ENCODE data around the gene NRF1. TPM values are rescaled to one million over a fixed set of nuclear protein-coding genes. Genes with fewer than 3 reads are reported as not detected.

NRF1 gene
- polyA plus RNA-seq, 2 of the 4 experiments (the other 2 are of a cell fraction) = 11.2 to 18.5 TPM

- TF ChIP-seq REST (IDR thresholded peaks at IDR 0.05) (no peak), CBX8 (IDR thresholded peaks at IDR 0.05) (no peak), TFCP2L1 (CRISPR knock-in tag; IDR thresholded peaks at IDR 0.05) (no peak), ZSCAN20 (CRISPR knock-in tag; IDR thresholded peaks at IDR 0.05) (no peak), HOXB5 (CRISPR knock-in tag; IDR thresholded peaks at IDR 0.05) (no peak), RCOR1 (IDR thresholded peaks at IDR 0.05; ENCODE audit: low read depth, low read length) (no peak), HDAC2 (IDR thresholded peaks at IDR 0.05) (no peak), JUN (IDR thresholded peaks at IDR 0.05) (no peak), MAX (IDR thresholded peaks at IDR 0.05) (no peak), EHMT2 (IDR thresholded peaks at IDR 0.05; ENCODE audit: low read depth) (no peak), KDM1A (IDR thresholded peaks at IDR 0.05; ENCODE audit: low read depth) (no peak), BCL3 (IDR thresholded peaks at IDR 0.05) (no peak), MYC (IDR thresholded peaks at IDR 0.05; ENCODE audit: borderline replicate concordance, low read length) (no peak), ESRRA (IDR thresholded peaks at IDR 0.05; ENCODE audit: borderline replicate concordance, low read length) (no peak), HMGXB4 (CRISPR knock-in tag; IDR thresholded peaks at IDR 0.05; ENCODE audit: borderline replicate concordance) (no peak), ATOH8 (CRISPR knock-in tag; IDR thresholded peaks at IDR 0.05; ENCODE audit: low read depth) (no peak), EP300 (IDR thresholded peaks at IDR 0.05) (no peak), RAD21 (conservative IDR thresholded peaks at IDR 0.05 in 1 of 2, IDR thresholded peaks at IDR 0.05 in 1 of 2) (peak; percentile 43; a peak in 4 of 5 replicates), ZNF302 (CRISPR knock-in tag; IDR thresholded peaks at IDR 0.05) (no peak), CTCF (IDR thresholded peaks at IDR 0.05) (peak; percentile 62)
Observed at GRCh38 chr7:129612112-129613015, 844 bp downstream of the NRF1 start (continued).

Data from A549 (cell line).